Sigmoid colon (tissue), 3 donors: ENCODE results near the gene PCDHGB5.

Source experiments
- POLR2A ChIP-seq, 2 donors: fragments of 450-650 bp; IDR thresholded peaks; one replicate each; pipeline ENCODE4 v1.6.1; 2016; ENCODE audit warnings: antibody characterized with exemption in 2 of 2, mild to moderate bottlenecking in 2 of 2, moderate library complexity in 2 of 2
- TF ChIP-seq, protein P1 (sequence below), 4 experiments: fragments of 450-650 bp in 3 of 4; fragments of 200-600 bp in 1 of 4; IDR thresholded peaks; one replicate each; pipeline ENCODE4 v1.5.1; 2016 to 2019; ENCODE audit warnings: antibody characterized with exemption in 4 of 4, mild to moderate bottlenecking in 3 of 4, moderate library complexity in 2 of 4

DNA sequence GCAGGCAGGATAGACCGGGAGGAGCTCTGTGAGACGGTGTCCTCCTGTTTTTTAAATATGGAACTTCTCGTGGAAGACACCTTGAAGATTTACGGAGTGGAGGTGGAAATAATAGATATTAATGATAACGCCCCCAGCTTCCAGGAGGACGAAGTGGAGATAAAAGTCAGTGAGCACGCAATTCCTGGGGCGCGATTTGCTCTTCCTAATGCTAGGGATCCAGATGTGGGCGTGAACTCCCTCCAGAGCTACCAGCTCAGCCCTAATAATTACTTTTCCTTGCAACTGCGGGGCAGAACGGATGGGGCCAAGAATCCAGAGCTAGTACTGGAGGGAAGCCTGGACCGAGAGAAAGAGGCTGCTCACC, 23.7 kb downstream of the PCDHGB5 start:
- TF ChIP-seq, protein P1, sequence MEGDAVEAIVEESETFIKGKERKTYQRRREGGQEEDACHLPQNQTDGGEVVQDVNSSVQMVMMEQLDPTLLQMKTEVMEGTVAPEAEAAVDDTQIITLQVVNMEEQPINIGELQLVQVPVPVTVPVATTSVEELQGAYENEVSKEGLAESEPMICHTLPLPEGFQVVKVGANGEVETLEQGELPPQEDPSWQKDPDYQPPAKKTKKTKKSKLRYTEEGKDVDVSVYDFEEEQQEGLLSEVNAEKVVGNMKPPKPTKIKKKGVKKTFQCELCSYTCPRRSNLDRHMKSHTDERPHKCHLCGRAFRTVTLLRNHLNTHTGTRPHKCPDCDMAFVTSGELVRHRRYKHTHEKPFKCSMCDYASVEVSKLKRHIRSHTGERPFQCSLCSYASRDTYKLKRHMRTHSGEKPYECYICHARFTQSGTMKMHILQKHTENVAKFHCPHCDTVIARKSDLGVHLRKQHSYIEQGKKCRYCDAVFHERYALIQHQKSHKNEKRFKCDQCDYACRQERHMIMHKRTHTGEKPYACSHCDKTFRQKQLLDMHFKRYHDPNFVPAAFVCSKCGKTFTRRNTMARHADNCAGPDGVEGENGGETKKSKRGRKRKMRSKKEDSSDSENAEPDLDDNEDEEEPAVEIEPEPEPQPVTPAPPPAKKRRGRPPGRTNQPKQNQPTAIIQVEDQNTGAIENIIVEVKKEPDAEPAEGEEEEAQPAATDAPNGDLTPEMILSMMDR (IDR thresholded peaks at IDR 0.05): no peak
- no peak for TF ChIP-seq POLR2A (IDR thresholded peaks at IDR 0.05)
